Measurements from ENCODE around the gene TPGS1.

The TPGS1 gene

GRCh38 chr19:468587-469256 is 38.6 kb upstream of the TPGS1 start:
- no peaks in the 10 kb centered on the region for H3K4me1 ChIP-seq
- no peaks in the 10 kb centered on the region for H3K27me3 ChIP-seq
- H3K9me3 ChIP-seq, result no peaks in the 10 kb centered on the region
- no peak for DNase-seq
- H3K4me3 ChIP-seq (ENCODE audit: low read depth, low read length), result no peak overlapping the region
- no peaks in the 10 kb centered on the region for H3K36me3 ChIP-seq
- TF ChIP-seq CTCF (IDR thresholded peaks at IDR 0.05; ENCODE audit: low read depth, low read length), result no peak

GRCh38 chr19:469833-470232 is 37.5 kb upstream of the TPGS1 start:
- no peaks in the 10 kb centered on the region for H3K36me3 ChIP-seq
- H3K4me1 ChIP-seq, result no peaks in the 10 kb centered on the region
- H3K4me3 ChIP-seq (ENCODE audit: low read depth, low read length), result no peak overlapping the region
- DNase-seq, result no peak
- H3K27me3 ChIP-seq, result no peaks in the 10 kb centered on the region
- no peaks in the 10 kb centered on the region for H3K9me3 ChIP-seq
- TF ChIP-seq CTCF (IDR thresholded peaks at IDR 0.05; ENCODE audit: low read depth, low read length), result no peak

GRCh38 chr19:470701-471100 is 36.6 kb upstream of the TPGS1 start:
- DNase-seq, result no peak
- no peak for TF ChIP-seq CTCF (IDR thresholded peaks at IDR 0.05; ENCODE audit: low read depth, low read length)
- Histone ChIP-seq H3K27me3 (no peaks in the 10 kb centered on the region), H3K36me3 (no peaks in the 10 kb centered on the region), H3K9me3 (no peaks in the 10 kb centered on the region), H3K4me1 (no peaks in the 10 kb centered on the region), H3K4me3 (ENCODE audit: low read depth, low read length) (no peak overlapping the region)

GRCh38 chr19:472005-472858 is 35.1 kb upstream of the TPGS1 start:
- Histone ChIP-seq H3K36me3 (no peaks in the 10 kb centered on the region), H3K4me3 (ENCODE audit: low read depth, low read length) (no peak overlapping the region), H3K4me1 (no peaks in the 10 kb centered on the region), H3K27me3 (no peaks in the 10 kb centered on the region), H3K9me3 (no peaks in the 10 kb centered on the region)
- TF ChIP-seq CTCF (IDR thresholded peaks at IDR 0.05; ENCODE audit: low read depth, low read length), result no peak
- no peak for DNase-seq

GRCh38 chr19:474126-475078 is 32.9 kb upstream of the TPGS1 start:
- DNase-seq, result no peak
- H3K27me3 ChIP-seq, result no peaks in the 10 kb centered on the region
- no peaks in the 10 kb centered on the region for H3K36me3 ChIP-seq
- H3K4me3 ChIP-seq (ENCODE audit: low read depth, low read length), result no peak overlapping the region
- no peaks in the 10 kb centered on the region for H3K4me1 ChIP-seq
- no peaks in the 10 kb centered on the region for H3K9me3 ChIP-seq
- no peak for TF ChIP-seq CTCF (IDR thresholded peaks at IDR 0.05; ENCODE audit: low read depth, low read length)
